Progenitor cell of endocrine pancreas (in vitro differentiated cells): ENCODE measurements around the gene P2RX7. TPM values are rescaled to one million over a fixed set of nuclear protein-coding genes. Genes with fewer than 3 reads are reported as not detected.

Source experiments
- DNase-seq: peaks from one replicate; pipeline ENCODE4 v3.0.0; 2021; ENCODE audit warnings: low spot score; ENCODE audit not compliant: unreplicated experiment
- H3K27ac Mint-ChIP-seq: 2 replicates; pipeline ENCODE4 v1.8.0; 2021; ENCODE audit warnings: mild to moderate bottlenecking, moderate library complexity, mixed read lengths
- H3K27me3 Mint-ChIP-seq: 2 replicates; pipeline ENCODE4 v1.8.0; 2021; ENCODE audit warnings: mixed read lengths
- H3K36me3 Mint-ChIP-seq: 2 replicates; pipeline ENCODE4 v1.8.0; 2022; ENCODE audit warnings: mixed read lengths; ENCODE audit not compliant: insufficient read depth
- H3K4me1 Mint-ChIP-seq: 2 replicates; pipeline ENCODE4 v1.8.0; 2021; ENCODE audit warnings: low read depth, mixed read lengths
- H3K4me3 Mint-ChIP-seq: 2 replicates; pipeline ENCODE4 v1.8.0; 2021; ENCODE audit warnings: low read depth, mild to moderate bottlenecking, moderate library complexity, mixed read lengths
- H3K9me3 Mint-ChIP-seq: 2 replicates; pipeline ENCODE4 v1.8.0; 2021; ENCODE audit warnings: low read depth, mixed read lengths
- total RNA-seq: library from RNA; stranded (reverse); gene quantifications from 2 replicates; pipeline ENCODE4 v1.2.1, GENCODE V29; 2021
- TF ChIP-seq, protein P1 (sequence below): fragments of 200-600 bp; sonication (generic); IDR thresholded peaks from one replicate; pipeline ENCODE4 v1.5.0; 2021; ENCODE audit warnings: antibody characterized with exemption, mild to moderate bottlenecking; ENCODE audit not compliant: unreplicated experiment

P2RX7 gene
- total RNA-seq, 1 donor from 2014 or later, result not detected

GRCh38 chr12:121087467-121088194 is 45.0 kb upstream of the P2RX7 start:
- no peak for DNase-seq

DNA sequence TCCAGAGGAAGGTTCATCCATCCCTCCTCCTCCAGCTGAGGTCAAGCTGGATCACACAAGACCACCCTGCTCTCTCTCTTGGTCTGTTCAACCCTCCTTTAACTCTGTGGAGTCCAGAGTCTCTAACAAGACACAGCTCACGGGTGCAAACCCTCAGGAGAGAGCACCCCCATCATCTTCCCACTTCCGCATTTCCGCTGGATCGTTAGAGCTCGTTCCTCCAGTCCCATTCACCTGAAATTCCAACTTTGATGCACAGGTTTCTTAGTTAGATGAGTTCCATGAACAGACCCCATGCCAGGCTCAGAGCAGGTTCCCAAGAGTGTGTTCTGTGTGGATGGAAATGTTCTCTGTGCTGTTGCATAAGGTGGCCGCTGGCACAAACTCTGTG is 44.5 kb upstream of the P2RX7 start:
- no peak overlapping the region for H3K27ac Mint-ChIP-seq
- no peaks in the 10 kb centered on the region for H3K4me1 Mint-ChIP-seq
- TF ChIP-seq, protein P1, sequence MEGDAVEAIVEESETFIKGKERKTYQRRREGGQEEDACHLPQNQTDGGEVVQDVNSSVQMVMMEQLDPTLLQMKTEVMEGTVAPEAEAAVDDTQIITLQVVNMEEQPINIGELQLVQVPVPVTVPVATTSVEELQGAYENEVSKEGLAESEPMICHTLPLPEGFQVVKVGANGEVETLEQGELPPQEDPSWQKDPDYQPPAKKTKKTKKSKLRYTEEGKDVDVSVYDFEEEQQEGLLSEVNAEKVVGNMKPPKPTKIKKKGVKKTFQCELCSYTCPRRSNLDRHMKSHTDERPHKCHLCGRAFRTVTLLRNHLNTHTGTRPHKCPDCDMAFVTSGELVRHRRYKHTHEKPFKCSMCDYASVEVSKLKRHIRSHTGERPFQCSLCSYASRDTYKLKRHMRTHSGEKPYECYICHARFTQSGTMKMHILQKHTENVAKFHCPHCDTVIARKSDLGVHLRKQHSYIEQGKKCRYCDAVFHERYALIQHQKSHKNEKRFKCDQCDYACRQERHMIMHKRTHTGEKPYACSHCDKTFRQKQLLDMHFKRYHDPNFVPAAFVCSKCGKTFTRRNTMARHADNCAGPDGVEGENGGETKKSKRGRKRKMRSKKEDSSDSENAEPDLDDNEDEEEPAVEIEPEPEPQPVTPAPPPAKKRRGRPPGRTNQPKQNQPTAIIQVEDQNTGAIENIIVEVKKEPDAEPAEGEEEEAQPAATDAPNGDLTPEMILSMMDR, result no peak
- H3K27me3 Mint-ChIP-seq, result peaks cover 78% of the 10 kb centered on the region
- no peak for DNase-seq
- H3K36me3 Mint-ChIP-seq, result no peaks in the 10 kb centered on the region
- no peak overlapping the region for H3K4me3 Mint-ChIP-seq
- H3K9me3 Mint-ChIP-seq, result no peaks in the 10 kb centered on the region

More at GRCh38 chr12:121087467-121088194, 45.0 kb upstream of the P2RX7 start:
- Mint-ChIP-seq H3K36me3 (no peaks in the 10 kb centered on the region), H3K27ac (no peak overlapping the region), H3K4me3 (no peak overlapping the region), H3K4me1 (no peaks in the 10 kb centered on the region), H3K9me3 (no peaks in the 10 kb centered on the region), H3K27me3 (peaks cover 74% of the 10 kb centered on the region)
- TF ChIP-seq, protein P1, result no peak

DNA sequence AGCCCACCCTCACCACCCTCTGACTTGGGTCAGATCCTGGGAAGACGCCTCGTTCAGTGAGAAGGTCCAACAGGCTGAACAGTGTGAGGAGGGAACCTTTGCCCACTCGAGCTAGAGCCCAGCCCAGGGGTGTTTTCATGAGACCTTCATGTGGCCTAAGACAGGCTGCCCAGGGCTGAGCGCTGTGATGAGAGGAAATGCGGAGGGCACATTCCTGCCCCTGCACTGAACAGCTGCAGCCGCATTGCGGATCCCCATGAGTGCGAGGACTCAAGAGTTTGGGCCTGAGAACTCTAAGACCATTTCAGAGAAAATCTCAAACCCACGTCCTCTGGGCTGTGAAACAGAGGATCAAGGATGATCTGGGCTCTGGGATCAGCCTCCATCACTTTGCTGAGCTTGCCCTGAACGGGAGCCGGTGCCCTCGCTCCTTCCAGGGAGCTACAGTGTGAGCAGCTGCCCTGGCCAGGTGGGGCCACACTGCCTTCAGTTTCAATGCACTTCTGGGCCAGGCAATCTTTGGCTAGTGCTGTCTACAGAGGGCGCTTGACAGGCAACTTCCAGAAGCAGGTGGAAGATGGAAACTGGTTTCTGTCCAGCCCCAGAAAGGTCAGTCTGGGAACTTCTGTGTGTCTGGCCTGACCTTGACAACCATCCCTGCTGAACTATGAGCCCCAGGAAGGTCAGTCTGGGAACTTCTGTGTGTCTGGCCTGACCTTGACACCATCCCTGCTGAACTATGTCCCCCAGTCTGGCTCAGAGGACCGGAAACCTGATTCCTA is 43.5 kb upstream of the P2RX7 start:
- no peaks in the 10 kb centered on the region for H3K9me3 Mint-ChIP-seq
- no peaks in the 10 kb centered on the region for H3K4me1 Mint-ChIP-seq
- H3K36me3 Mint-ChIP-seq, result no peaks in the 10 kb centered on the region
- DNase-seq, result no peak
- TF ChIP-seq, protein P1, result no peak
- H3K27ac Mint-ChIP-seq, result no peak overlapping the region
- H3K4me3 Mint-ChIP-seq, result no peak overlapping the region
- H3K27me3 Mint-ChIP-seq, result peaks cover 79% of the 10 kb centered on the region

DNA sequence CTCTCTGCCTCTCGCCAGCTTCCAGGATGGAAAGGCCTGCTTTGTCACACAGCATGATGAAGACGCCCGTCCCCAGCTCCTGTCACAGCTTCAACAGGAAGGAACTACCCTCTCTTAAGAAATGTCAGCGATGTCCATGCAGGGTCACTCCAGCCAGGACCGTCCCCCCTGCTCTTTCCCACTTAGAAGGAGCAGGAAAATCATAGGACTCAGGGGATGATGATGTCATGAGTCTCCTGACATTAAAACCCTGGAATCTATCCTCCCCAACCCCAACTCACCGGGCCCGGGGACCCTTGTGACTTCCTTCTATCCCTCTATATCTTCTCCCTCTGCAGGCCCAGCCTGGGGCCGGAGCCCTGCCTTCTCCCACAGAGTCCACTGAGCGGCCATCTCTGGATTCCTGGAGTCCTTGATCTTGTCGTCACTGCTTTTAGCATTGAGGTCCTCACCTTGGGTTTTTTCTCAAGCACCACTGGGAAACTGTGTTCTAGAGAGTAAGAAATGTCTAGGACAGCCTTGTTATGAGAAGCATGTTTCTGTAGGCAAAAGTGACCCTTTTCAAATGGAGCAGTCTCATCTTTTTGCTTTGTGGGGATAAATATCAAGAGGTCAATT is 42.8 kb upstream of the P2RX7 start:
- Mint-ChIP-seq H3K9me3 (no peaks in the 10 kb centered on the region), H3K36me3 (no peaks in the 10 kb centered on the region), H3K4me3 (no peak overlapping the region), H3K27me3 (peaks cover 77% of the 10 kb centered on the region), H3K4me1 (no peaks in the 10 kb centered on the region), H3K27ac (no peak overlapping the region)
- DNase-seq, result no peak
- TF ChIP-seq, protein P1, result no peak
